Fibroblast of skin of left biceps (primary cell): ENCODE results near the gene TMPRSS3.

Experiments used
- DNase-seq, 2 experiments: peaks; one replicate each; pipeline ENCODE4 v3.0.0-alpha.2; 2013; ENCODE audit warnings: low read depth in 2 of 2

The TMPRSS3 gene

GRCh38 chr21:42388740-42389448 lies 7.0 kb downstream of the TMPRSS3 start:
- no peak for DNase-seq

- DNase-seq, result no peak
These were observed 8.0 kb downstream of the TMPRSS3 start for GRCh38 chr21:42387843-42388340.

GRCh38 chr21:42387164-42387563 lies 8.7 kb downstream of the TMPRSS3 start:
- DNase-seq, result no peak

- DNase-seq, result no peak
These were observed 9.7 kb downstream of the TMPRSS3 start for GRCh38 chr21:42386034-42386591.

GRCh38 chr21:42385619-42386018 lies 10.2 kb downstream of the TMPRSS3 start:
- DNase-seq, result no peak

- DNase-seq, result no peak
These were observed 10.9 kb downstream of the TMPRSS3 start for GRCh38 chr21:42384989-42385388.

- DNase-seq, result no peak
These were observed 11.5 kb downstream of the TMPRSS3 start for GRCh38 chr21:42384156-42384945.

GRCh38 chr21:42383331-42383730 lies 12.5 kb downstream of the TMPRSS3 start:
- no peak for DNase-seq

- DNase-seq, result no peak
These were observed 12.9 kb downstream of the TMPRSS3 start for GRCh38 chr21:42382915-42383314.

- no peak for DNase-seq
These were observed 14.4 kb downstream of the TMPRSS3 start for GRCh38 chr21:42381347-42381984.

- no peak for DNase-seq
These were observed 16.2 kb downstream of the TMPRSS3 start for GRCh38 chr21:42379426-42380215.

GRCh38 chr21:42378418-42378817 lies 17.4 kb downstream of the TMPRSS3 start:
- DNase-seq, result no peak

GRCh38 chr21:42377951-42378340 lies 17.9 kb downstream of the TMPRSS3 start:
- DNase-seq, result no peak

GRCh38 chr21:42377211-42377950 lies 18.5 kb downstream of the TMPRSS3 start:
- DNase-seq, result no peak

GRCh38 chr21:42376338-42376982 lies 19.4 kb downstream of the TMPRSS3 start:
- DNase-seq, result no peak

- no peak for DNase-seq
These were observed 19.9 kb downstream of the TMPRSS3 start for GRCh38 chr21:42375966-42376337.

- DNase-seq, result no peak
These were observed 20.3 kb downstream of the TMPRSS3 start for GRCh38 chr21:42375506-42375905.

GRCh38 chr21:42374864-42375499 lies 20.9 kb downstream of the TMPRSS3 start:
- no peak for DNase-seq

- no peak for DNase-seq
These were observed 21.4 kb downstream of the TMPRSS3 start for GRCh38 chr21:42374457-42374856.
